ENCODE data around the gene UTS2R.

The UTS2R gene

DNA sequence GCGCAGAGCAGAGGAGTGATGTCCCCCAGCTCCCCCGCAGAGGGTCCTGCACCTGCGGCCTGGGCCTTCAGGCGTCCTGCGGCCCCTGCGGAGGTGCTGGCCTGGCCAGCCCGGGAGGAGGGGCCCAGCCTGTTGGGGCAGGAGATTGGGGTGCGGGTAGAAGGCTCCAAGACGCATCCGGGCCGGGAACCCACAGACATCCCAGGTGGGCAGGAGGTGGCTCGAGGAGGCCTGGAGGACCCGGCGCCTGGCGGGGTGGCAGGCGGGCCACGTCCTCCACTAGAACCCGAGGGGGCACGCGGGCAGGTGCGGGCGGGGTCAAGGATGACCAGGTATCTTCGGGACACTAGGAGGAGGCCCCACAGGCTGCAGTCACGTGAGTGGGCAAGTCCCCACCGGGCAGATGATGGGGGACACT, 37.4 kb upstream of the UTS2R start:
- FAIRE-seq (no peak), DNase-seq (ENCODE audit: insufficient read length, low spot score) (no peak)
- TF ChIP-seq PAX5 (IDR thresholded peaks at IDR 0.05; ENCODE audit: insufficient read depth, low read length, severe bottlenecking) (no peak), POU2F2 (IDR thresholded peaks at IDR 0.05; ENCODE audit: low read depth, low read length) (no peak), TAF1 (IDR thresholded peaks at IDR 0.05; ENCODE audit: low read depth, low read length) (no peak), SPI1 (IDR thresholded peaks at IDR 0.05; ENCODE audit: low read depth, low read length) (no peak), POLR2AphosphoS5 (IDR thresholded peaks at IDR 0.05; ENCODE audit: low read depth, low read length) (no peak), POLR2A (IDR thresholded peaks at IDR 0.05; ENCODE audit: low read depth, low read length) (no peak)

- no peak for DNase-seq (ENCODE audit: insufficient read length, low spot score)
- FAIRE-seq = no peak
- TF ChIP-seq POLR2AphosphoS5 (IDR thresholded peaks at IDR 0.05; ENCODE audit: low read depth, low read length) (no peak), POU2F2 (IDR thresholded peaks at IDR 0.05; ENCODE audit: low read depth, low read length) (no peak), PAX5 (IDR thresholded peaks at IDR 0.05; ENCODE audit: insufficient read depth, low read length, severe bottlenecking) (no peak), POLR2A (IDR thresholded peaks at IDR 0.05; ENCODE audit: low read depth, low read length) (no peak), SPI1 (IDR thresholded peaks at IDR 0.05; ENCODE audit: low read depth, low read length) (no peak), TAF1 (IDR thresholded peaks at IDR 0.05; ENCODE audit: low read depth, low read length) (no peak)
Observed at GRCh38 chr17:82334622-82335394, 36.8 kb upstream of the UTS2R start.

DNA sequence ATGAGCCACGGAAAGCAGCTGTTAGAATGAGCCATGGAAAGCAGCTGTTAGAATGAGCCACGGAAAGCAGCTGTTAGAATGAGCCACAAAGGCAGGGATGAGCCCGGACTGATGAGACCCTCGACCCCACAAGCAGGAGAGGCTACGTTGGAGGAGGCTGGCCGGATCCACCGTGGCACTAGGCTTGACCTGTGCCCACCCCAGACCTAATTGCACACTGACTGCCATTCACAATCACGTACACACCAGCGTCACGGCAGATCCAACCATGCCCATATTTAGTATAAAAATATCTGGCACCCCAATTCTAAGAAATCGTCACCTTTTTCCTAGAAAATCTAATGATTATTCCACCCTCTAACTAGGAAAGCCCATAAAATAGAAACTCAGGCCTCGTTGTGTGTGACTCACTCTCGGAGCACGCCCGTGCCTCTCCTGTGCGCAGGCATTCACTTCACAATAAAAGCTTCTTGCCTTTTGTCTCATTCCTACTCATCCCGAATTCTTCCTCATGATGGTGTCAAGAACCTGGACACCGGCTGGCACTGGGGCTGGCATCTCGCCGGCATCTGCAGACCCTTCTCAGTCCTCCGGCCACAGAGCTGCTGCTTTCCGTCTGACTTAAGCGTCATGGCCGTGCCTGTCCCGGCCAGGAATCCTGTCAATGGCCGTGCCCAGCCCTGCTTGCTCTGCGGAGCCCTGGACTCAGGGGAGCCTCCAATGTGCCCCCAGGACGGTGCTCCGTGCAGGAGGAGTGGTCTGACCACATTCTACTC, 32.5 kb upstream of the UTS2R start:
- FAIRE-seq = no peak
- TF ChIP-seq PAX5 (IDR thresholded peaks at IDR 0.05; ENCODE audit: insufficient read depth, low read length, severe bottlenecking) (no peak), SPI1 (IDR thresholded peaks at IDR 0.05; ENCODE audit: low read depth, low read length) (no peak), POLR2A (IDR thresholded peaks at IDR 0.05; ENCODE audit: low read depth, low read length) (no peak), POLR2AphosphoS5 (IDR thresholded peaks at IDR 0.05; ENCODE audit: low read depth, low read length) (no peak), TAF1 (IDR thresholded peaks at IDR 0.05; ENCODE audit: low read depth, low read length) (no peak), POU2F2 (IDR thresholded peaks at IDR 0.05; ENCODE audit: low read depth, low read length) (no peak)
- DNase-seq (ENCODE audit: insufficient read length, low spot score) = no peak

DNA sequence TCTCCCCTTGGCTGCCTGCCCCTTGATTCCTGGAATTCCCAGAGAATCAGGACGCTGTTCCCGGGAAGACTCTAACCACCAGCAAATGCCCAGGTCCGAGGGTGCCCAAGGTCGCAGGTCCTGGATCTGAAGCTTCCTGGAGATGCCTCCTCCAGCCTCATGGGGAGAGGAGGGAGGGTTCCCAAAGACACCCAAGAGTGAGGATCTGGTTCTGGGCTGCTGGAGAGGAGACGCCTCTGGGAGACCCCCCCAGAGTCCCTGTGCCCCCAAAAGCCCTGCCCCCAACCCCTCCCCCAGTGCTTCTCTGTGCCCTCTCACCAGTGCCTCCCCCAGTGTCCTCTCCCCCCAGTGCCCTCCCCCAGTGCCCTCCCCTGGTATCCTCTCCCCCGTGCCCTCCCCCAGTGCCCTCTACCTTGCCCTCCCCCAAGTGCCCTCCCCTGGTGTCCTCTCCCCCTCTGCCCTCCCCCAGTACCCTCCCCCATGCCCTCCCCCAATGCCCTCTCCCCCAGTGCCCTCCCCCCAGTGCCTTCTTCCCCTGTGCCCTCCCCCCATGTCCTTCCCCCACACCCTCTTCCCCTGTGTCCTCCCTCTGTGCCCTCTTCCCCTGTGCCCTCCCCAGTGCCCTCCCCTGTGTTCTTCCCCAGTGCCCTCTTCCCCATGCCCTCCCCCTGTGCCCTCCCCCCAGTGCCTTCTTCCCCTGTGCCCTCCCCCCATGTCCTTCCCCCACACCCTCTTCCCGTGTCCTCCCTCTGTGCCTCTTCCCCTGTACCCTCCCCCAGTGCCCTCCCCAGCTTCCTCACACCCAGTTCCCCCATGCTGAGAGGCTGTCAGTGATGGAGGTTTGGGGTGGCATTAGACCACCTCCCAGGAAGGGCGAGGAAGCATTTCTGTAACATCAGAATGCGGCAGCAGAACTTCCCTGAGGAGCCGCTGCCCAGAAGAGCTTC, 31.7 kb upstream of the UTS2R start:
- FAIRE-seq = no peak
- no peak for TF ChIP-seq POLR2A (IDR thresholded peaks at IDR 0.05; ENCODE audit: low read depth, low read length)
- TF ChIP-seq POLR2AphosphoS5 (IDR thresholded peaks at IDR 0.05; ENCODE audit: low read depth, low read length) = no peak
- TF ChIP-seq SPI1 (IDR thresholded peaks at IDR 0.05; ENCODE audit: low read depth, low read length) = no peak
- no peak for DNase-seq (ENCODE audit: insufficient read length, low spot score)

- no peak for FAIRE-seq
- no peak for TF ChIP-seq POU2F2 (IDR thresholded peaks at IDR 0.05; ENCODE audit: low read depth, low read length)
- no peak for TF ChIP-seq PAX5 (IDR thresholded peaks at IDR 0.05; ENCODE audit: insufficient read depth, low read length, severe bottlenecking)
- TF ChIP-seq TAF1 (IDR thresholded peaks at IDR 0.05; ENCODE audit: low read depth, low read length) = no peak
- no peak for TF ChIP-seq POLR2AphosphoS5 (IDR thresholded peaks at IDR 0.05; ENCODE audit: low read depth, low read length)
- no peak for TF ChIP-seq SPI1 (IDR thresholded peaks at IDR 0.05; ENCODE audit: low read depth, low read length)
- TF ChIP-seq POLR2A (IDR thresholded peaks at IDR 0.05; ENCODE audit: low read depth, low read length) = no peak
- no peak for DNase-seq (ENCODE audit: insufficient read length, low spot score)
Observed at GRCh38 chr17:82342361-82343079, 29.0 kb upstream of the UTS2R start.

- DNase-seq (ENCODE audit: insufficient read length, low spot score) (no peak), FAIRE-seq (no peak)
- no peak for TF ChIP-seq POLR2AphosphoS5 (IDR thresholded peaks at IDR 0.05; ENCODE audit: low read depth, low read length)
- no peak for TF ChIP-seq PAX5 (IDR thresholded peaks at IDR 0.05; ENCODE audit: insufficient read depth, low read length, severe bottlenecking)
- no peak for TF ChIP-seq TAF1 (IDR thresholded peaks at IDR 0.05; ENCODE audit: low read depth, low read length)
- no peak for TF ChIP-seq POLR2A (IDR thresholded peaks at IDR 0.05; ENCODE audit: low read depth, low read length)
Observed at GRCh38 chr17:82343560-82343959, 28.0 kb upstream of the UTS2R start.

- DNase-seq (ENCODE audit: insufficient read length, low spot score) (no peak), FAIRE-seq (no peak)
- TF ChIP-seq SPI1 (IDR thresholded peaks at IDR 0.05; ENCODE audit: low read depth, low read length) (no peak), POLR2AphosphoS5 (IDR thresholded peaks at IDR 0.05; ENCODE audit: low read depth, low read length) (no peak), POLR2A (IDR thresholded peaks at IDR 0.05; ENCODE audit: low read depth, low read length) (no peak), PAX5 (IDR thresholded peaks at IDR 0.05; ENCODE audit: insufficient read depth, low read length, severe bottlenecking) (no peak), TAF1 (IDR thresholded peaks at IDR 0.05; ENCODE audit: low read depth, low read length) (no peak)
Observed at GRCh38 chr17:82344175-82344907, 27.2 kb upstream of the UTS2R start.

Data from GM12891 (cell line).